Measurements from ENCODE around the gene CPA4.
"Not testable (repeated sequence)": the region's sequence is repeated elsewhere in the genome, so short reads cannot be mapped to it uniquely, and the experiment has no call there.

CPA4 gene, protein sequence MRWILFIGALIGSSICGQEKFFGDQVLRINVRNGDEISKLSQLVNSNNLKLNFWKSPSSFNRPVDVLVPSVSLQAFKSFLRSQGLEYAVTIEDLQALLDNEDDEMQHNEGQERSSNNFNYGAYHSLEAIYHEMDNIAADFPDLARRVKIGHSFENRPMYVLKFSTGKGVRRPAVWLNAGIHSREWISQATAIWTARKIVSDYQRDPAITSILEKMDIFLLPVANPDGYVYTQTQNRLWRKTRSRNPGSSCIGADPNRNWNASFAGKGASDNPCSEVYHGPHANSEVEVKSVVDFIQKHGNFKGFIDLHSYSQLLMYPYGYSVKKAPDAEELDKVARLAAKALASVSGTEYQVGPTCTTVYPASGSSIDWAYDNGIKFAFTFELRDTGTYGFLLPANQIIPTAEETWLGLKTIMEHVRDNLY

DNA sequence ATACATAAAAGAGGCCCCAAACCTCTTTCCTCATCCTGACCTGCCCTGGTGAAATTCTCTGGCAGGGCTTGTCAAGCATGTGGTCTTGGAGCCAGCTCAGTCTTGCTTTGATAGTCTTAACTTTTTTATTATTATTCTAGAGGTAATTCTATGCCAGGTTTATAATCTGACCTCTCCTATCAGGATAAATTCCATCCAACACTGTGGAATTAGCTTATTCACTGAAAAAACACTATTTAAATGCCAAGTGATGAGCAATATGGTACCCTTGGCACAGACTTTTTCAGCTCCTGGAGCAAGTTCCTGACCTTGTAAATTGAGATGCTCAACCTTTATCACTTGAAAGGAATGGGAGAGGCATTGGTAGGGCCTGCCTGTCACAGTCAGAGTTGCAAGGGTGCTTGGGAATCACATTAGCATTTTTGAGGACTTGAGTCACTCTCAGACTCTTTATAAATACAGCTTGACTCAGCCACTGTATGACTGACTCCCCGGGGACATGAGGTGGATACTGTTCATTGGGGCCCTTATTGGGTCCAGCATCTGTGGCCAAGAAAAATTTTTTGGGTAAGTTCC is at the start of gene CPA4:
Gene CPA4, plus strand, starts transcription at position 480 of the 576 bp plus-strand sequence. Its CDS starts 20 bp downstream, at position 500.
- no peak for DNase-seq

DNA sequence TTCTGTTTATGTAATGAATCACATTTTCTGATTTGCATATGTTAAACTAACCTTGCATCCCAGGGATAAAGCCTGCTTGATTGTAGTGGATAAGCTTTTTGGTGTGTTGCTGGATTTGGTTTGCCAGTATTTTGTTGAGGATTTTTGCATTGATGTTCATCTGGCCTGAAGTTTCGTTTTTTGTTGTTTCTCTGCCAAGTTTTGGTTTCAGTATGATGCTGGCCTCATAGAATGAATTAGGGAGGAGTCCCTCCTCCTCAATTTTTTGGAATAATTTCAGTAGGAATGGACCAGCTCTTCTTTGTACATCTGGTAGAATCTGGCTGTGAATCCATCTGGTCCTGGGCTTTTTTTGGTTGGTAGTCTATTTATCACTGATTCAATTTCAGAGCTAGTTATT is 49.5 kb upstream of the CPA4 start:
- not testable (repeated sequence) for DNase-seq

GRCh38 chr7:130246491-130246890 is 46.5 kb upstream of the CPA4 start:
- not testable (repeated sequence) for DNase-seq

GRCh38 chr7:130248842-130249241 is 44.1 kb upstream of the CPA4 start:
- DNase-seq, result not testable (repeated sequence)

DNA sequence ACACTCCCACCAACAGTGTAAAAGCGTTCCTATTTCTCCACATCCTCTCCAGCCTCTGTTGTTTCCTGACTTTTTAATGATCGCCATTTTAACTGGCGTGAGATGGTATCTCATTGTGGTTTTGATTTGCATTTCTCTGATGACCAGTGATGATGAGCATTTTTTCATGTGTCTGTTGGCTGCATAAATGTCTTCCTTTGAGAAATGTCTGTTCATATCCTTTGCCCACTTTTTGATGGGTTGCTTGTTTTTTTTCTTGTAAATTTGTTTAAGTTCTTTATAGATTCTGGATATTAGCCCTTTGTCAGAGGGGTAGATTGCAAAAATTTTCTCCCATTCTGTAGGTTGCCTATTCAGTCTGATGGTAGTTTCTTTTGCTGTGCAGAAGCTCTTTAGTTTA is 43.3 kb upstream of the CPA4 start:
- DNase-seq, result not testable (repeated sequence)

DNA sequence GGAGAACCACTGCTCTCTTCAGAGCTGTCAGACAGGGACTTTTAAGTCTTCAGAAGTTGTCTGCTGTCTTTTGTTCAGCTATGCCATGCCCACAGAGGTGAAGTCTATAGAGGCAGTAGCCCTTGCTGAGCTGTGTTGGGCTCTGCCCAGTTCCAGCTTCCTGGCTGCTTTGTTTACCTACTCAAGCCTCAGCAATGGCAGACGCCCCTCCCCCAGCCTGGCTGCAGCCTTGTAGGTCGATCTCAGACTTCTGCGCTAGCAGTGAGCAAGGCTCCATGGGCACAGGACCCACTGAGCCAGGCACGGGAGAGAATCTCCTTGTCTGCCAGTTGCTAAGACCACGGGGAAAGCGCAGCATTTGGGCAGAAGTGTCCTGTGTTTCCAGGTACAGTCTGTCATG is 38.4 kb upstream of the CPA4 start:
- no peak for DNase-seq

DNA sequence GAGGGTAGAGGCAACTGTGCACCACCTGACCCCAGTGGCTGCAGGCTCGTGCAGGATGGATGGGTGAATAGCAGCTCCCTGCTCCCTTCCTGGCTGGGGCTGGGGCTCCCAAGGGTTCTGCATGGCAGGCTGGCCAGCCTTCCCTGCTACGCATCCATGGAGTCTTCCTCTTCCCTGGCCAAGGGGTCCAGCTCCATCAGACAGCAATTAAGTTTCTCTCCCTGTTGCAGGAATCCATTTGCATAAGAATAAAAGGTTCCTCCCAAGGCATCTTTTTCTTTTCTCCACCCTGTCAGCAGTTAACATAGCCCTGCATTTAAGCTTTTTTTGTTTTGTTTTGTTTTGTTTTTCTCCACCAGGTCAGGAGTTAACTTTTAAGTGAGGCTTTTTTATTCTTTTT is 36.3 kb upstream of the CPA4 start:
- DNase-seq, result no peak

DNA sequence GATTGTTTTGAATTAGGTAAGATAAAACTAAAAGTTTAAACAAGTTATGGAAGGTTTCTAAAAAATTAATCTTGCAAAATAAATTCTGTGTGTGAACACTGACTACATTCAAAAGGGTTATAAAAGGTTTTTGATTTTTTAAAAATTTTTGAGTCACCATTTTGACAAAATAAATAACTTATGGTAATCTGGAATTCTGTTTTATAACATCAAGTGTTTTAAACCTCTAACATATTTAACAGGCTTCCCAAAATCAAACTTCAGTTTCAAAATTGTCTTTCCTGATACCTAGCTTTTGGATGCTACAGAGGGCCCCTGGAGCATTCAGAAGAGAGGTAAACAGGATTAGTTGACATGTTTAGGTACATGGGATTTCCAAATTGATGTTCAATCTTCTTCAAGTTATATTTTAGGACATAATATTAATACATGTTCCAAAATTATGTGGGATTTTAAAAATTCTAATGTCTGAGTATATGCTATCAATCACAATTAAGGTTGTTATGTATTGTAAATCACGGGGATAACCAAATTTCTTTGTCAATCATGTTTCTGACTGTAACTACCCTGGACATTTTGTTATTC is 34.4 kb upstream of the CPA4 start:
- no peak for DNase-seq

- no peak for DNase-seq
These were observed 30.5 kb upstream of the CPA4 start for GRCh38 chr7:130262448-130262847.

DNA sequence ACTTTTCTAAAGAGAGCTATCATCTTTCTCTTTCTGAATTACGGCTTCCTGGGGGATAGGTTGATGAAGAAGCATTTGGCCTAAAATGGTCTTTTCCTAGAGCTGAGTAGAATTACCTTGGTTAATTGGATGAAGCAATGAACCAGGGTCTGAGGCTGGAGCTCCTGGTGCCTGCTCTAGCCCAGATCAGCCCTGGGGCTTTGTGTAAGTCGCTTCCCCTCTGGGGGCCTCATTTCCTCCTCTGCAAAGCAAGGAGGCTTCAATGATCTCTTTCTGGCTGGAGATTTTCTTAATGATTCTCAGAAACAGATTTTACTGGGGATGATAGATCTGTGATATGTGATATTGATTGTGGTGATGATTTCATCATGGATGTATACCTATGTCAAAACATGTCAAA is 29.8 kb upstream of the CPA4 start:
- no peak for DNase-seq

DNA sequence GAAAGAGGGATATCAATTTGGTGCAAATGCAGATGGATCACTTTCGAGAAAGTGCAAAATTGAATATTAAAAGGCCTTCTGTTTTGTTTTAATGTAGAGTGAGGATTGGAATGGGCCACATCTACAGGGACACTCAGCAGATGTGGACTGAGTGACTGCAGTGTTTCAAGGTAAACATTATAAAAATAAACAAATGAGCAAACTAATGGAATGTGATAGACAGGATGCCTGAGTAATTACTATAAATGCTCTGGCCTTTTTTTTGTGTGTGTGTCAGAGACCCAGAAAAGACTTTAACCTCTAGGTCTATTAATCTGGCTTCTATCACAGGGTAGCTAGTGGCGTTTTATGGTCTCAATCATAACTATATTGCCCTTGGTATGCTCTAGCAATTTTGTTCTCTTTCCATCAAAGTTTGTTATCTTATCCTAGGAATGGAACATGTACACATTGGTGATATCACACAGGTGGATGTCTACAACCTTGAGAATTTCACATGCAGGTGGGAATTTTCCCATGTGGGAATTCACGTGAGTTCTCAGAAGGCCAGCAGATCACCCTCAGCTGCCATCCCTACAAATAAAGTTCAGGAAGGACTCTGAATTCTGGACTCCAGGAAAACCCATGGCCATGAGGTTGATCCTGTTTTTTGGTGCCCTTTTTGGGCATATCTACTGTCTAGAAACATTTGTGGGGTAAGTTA is 26.6 kb upstream of the CPA4 start, which contains the start of gene CPA2:
Gene CPA2, plus strand, starts transcription at position 606 of the 703 bp plus-strand sequence. Its CDS starts 19 bp downstream, at position 625.
- no peak for DNase-seq

DNA sequence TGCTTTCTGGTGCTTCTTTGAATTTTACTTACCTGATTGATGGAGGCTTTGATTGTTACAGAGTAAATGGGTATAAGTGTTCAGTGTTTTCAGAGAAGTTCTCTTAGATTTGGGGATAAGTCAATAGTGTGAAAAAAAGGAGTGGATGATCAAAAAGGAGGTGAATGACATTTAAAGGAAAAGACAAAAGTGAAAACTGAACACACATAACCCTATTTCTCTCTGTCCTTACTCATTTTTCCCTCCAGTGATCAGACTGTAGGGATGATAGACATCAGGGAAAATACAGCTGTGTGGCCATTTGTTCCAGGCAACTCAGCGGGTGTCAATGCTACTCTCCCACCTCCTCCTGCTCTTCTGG is 26.0 kb upstream of the CPA4 start:
- no peak for DNase-seq

DNA sequence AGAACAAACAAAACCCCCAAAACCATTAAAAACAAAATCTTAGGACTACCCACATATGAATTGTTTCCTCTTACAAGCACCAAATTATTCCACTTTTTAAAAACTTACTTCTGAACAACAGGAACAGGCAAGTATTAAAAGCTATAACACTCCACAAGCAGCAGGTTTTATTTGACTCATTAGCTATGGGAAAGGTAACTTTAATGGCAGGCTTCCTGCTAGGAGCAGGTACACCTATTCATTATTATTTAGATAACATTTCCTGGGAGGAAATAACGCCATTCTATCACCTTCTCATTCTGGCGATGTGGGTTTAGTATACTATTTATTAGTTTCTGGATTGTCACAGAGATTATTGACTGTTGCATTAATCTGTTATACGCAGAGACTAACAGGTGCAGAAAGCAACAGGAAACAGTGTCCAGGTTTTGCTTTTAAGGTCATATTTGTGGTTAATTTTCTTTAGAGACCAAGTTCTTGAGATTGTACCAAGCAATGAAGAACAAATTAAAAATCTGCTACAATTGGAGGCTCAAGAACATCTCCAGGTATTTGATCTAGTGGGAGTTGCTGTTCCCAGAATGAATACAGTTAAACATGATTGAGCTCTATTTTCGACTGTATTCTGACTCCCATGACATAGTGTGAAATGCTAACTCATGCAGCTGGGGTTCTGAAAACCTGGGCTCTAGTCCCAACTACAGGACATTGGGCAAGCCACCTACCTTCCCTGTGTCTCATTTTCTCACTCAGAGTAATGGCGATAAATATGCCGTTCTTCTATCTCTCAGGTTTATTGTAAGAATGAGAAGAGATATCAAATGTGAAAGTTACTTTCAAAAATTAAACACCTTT is 24.3 kb upstream of the CPA4 start:
- no peak for DNase-seq

DNA sequence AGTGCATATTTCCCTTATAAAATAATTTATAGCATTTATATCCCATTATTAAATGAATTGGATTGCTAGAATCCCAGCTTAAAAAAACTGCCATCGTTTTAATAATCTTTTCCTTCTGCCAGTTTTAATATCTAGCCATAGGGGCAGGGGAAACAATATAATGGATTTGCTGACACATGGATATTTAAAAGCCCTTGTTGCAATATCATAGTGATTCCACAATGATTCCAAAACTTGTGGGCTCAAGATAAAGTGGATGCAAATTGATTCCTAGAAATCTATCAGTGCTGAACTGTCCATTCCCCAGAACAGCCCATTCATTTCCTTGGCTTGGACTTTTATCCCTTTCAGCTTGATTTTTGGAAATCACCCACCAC is 23.7 kb upstream of the CPA4 start:
- DNase-seq, result no peak

DNA sequence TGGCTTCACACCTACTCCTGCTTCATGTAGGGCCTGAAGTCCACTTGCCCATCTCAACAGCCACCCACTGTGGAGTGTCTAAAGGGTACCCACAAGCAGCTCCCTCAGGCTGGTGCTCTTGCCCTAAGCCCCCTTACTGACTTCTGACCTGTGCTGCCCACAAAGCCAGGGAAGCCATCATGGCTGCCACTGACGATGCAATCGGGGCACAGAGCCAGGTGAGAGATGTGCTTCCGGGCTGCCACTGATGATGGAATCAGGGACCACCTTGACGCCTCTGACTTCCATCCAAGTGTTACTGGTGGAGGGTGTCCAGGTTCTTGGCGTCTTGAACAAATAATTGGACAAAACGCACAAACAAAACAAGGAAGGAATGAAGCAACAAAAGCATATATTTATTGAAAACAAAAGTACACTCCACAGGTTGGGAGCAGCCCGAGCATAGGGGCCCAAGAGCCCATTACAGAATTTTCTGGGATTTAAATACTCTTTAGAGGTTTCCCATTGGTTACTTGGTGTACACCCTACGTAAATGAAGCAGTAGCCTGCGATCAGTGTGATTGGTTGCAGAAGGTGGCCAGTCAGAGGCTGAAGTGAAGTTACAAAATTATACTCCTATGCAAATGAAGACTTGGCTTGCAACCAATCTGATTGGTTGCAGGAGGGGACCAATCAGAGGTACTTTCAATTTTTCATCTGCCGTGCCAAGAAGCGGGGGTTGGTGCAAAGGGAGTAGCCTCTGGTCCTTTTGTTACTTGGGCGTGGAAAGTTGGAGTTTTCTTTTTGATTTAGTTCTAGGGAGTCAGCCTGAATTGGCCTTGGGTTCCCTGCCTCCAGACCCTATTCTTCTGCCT is 21.8 kb upstream of the CPA4 start:
- DNase-seq, result no peak

DNA sequence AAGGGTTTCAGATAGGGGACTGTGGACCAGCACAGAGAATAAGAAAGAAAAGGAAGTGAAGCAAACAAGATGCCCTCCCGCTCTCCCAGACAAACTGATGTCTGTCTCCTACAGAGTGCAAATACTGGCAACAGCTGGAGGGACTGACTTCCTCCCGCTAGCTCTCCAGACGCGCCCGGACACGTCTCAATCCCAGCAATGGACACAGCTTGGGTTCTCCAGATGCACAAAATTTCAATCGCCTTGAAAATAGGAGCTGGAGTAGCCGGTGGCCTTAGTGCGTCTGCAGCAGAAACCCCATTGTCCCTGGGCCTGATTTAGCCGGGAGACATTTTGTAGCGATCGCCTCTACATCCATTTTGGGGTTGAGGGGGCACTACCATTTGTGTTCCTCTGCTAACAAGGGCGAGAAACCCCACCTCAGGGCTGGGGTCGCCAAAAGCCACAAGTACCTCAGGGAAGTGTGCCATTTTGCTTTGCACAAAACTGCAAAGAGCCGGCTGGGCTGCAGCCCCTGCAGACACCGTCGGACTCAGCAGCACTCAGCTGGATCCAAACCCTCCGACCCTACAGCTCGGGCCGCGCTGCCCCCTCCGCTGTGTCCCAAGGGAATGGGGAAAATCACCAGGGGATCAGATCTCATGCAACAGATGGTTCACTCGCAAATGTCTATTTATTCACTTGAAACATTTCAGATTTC is 20.4 kb upstream of the CPA4 start:
- DNase-seq, result peak; percentile 66

GRCh38 chr7:130273081-130273932 is 19.7 kb upstream of the CPA4 start:
- peak; percentile 91 for DNase-seq

GRCh38 chr7:130273933-130274255 is 19.1 kb upstream of the CPA4 start:
- peak; percentile 77 for DNase-seq

DNA sequence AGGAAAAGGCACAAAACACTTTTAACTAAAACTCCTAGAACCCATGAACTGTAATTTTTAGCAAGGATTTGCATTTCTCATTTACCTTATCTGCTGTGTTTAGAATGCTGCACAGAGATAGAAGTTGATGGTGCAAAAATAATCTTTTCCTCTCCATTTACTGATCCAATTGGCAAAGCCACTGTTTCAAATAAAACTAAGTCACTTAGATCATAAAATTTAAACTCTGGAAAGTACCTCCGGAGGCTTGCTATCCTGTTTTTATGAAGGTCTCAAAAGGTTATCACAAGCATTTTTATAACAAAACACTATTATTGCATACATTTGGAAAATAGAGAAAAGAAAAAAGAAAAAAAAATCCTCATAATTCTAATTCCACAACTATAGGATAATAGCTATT is 18.7 kb upstream of the CPA4 start:
- DNase-seq, result no peak

DNA sequence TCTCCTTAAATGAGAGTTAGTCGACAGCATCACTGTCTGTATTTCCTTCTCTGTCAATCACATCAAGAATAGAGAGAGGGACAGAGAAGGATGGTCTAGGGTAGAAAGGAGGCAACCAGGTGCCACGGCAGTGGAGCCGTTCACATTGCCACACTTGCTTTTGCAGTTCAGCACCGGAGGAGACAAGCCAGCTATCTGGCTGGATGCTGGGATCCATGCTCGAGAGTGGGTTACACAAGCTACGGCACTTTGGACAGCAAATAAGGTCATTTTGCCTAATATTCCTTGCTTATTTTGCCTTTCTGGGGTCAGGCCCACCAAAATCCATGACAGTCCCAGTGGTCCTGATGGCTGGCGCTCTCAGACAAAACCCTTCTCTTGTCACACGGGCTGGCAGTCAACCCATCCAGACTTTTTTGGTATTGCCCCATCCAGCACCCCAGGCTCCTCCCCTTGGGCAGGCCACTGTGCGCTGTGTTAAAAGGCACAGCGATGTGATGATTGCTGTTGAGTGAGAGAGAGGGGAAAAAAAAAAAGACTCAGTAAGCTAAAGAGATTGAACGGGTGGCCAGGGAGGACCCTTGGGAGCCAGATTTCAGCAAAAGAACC is 17.9 kb upstream of the CPA4 start:
- DNase-seq, result no peak
